Right lobe of liver (tissue), 4 donors: ENCODE results near the gene MED12.

Experiments used
- CTCF ChIP-seq, 4 donors: fragments of 200-600 bp in 3 of 4; fragments of 450-650 bp in 1 of 4; IDR thresholded peaks; one replicate each; pipeline versions ENCODE4 v1.5.1 to v1.8.0; 2016 to 2022; ENCODE audit warnings: antibody characterized with exemption in 4 of 4, mild to moderate bottlenecking in 2 of 4
- POLR2A ChIP-seq: fragments of 450-650 bp; IDR thresholded peaks from one replicate; pipeline ENCODE4 v1.6.1; 2017; ENCODE audit warnings: antibody characterized with exemption, mild to moderate bottlenecking
- donor health status: DM: no; HTN: no; CAD: no.
- donor health status: DM: no; HTN: no; CAD: no.
- donor health status: DM: no; HTN: yes; CAD: no.

DNA sequence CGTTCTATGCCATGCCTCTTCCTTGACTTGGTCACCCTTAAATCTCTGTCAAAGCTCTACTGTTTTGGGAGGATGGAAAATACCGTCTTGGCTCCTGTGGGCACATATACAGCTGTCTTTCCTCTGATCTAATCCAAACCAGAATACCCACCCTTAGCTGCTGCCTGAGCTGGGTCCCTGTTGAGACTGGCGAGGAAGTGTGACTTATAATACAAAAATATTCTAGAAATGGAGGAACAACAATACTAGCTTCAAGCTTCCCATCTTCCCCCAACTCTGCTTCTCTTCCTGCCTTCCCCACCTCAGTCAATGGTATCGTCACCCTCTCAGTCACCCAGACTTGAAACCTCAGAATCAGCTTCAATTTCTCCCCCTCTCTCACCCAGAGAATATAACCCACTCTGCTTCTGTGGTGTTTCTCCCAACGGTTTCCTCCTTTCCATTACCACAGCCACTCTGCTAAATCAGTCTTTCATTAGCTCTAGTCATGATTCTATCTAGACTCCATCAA is 6.4 kb upstream of the MED12 start:
- TF ChIP-seq POLR2A (no peak), CTCF (IDR thresholded peaks at IDR 0.05) (no peak)
